ENCODE measurements around the gene LHFPL6. TPM values are rescaled to one million over a fixed set of nuclear protein-coding genes. Genes with fewer than 3 reads are reported as not detected.

Gene LHFPL6
- total RNA-seq, 1 donor from 2014 or later = 146 TPM

- intact Hi-C loops (cut with DNase I) = no loop called here
- DNase-seq (ENCODE audit: low spot score) = no peak
- peak; percentile 80 for ATAC-seq
Observed at GRCh38 chr13:39565036-39565949, 37.7 kb downstream of the LHFPL6 start.

- ATAC-seq = no peak
- no peak for DNase-seq (ENCODE audit: low spot score)
- intact Hi-C loops (cut with DNase I) = no loop called here
Observed at GRCh38 chr13:39563470-39563735, 39.6 kb downstream of the LHFPL6 start.

GRCh38 chr13:39561971-39562370, 41.0 kb downstream of the LHFPL6 start:
- intact Hi-C loops (cut with DNase I) = no loop called here
- DNase-seq (ENCODE audit: low spot score) (no peak), ATAC-seq (no peak)

- no peak for DNase-seq (ENCODE audit: low spot score)
- ATAC-seq = no peak
- intact Hi-C loops (cut with DNase I) = no loop called here
Observed at GRCh38 chr13:39559847-39560246, 43.1 kb downstream of the LHFPL6 start.

GRCh38 chr13:39557285-39557955, 45.6 kb downstream of the LHFPL6 start:
- DNase-seq (ENCODE audit: low spot score) = no peak
- ATAC-seq = no peak
- intact Hi-C loops (cut with DNase I) = no loop called here

GRCh38 chr13:39556866-39557265, 46.1 kb downstream of the LHFPL6 start:
- ATAC-seq = no peak
- intact Hi-C loops (cut with DNase I) = no loop called here

GRCh38 chr13:39554371-39554770, 48.6 kb downstream of the LHFPL6 start:
- intact Hi-C loops (cut with DNase I) = no loop called here
- no peak for ATAC-seq
- no peak for DNase-seq (ENCODE audit: low spot score)

More at GRCh38 chr13:39556866-39557265, 46.1 kb downstream of the LHFPL6 start:
- DNase-seq (ENCODE audit: low spot score) = no peak

GRCh38 chr13:39552246-39552645, 50.7 kb downstream of the LHFPL6 start:
- DNase-seq (ENCODE audit: low spot score) (no peak), ATAC-seq (no peak)

GRCh38 chr13:39550931-39551330, 52.1 kb downstream of the LHFPL6 start:
- intact Hi-C loops (cut with DNase I) = no loop called here
- ATAC-seq = no peak
- DNase-seq (ENCODE audit: low spot score) = no peak

More at GRCh38 chr13:39552246-39552645, 50.7 kb downstream of the LHFPL6 start:
- intact Hi-C loops (cut with DNase I) = no loop called here

- DNase-seq (ENCODE audit: low spot score) (no peak), ATAC-seq (no peak)
- intact Hi-C loops (cut with DNase I) = no loop called here
Observed at GRCh38 chr13:39547108-39547507, 55.9 kb downstream of the LHFPL6 start.

GRCh38 chr13:39542361-39542760, 60.6 kb downstream of the LHFPL6 start:
- no peak for DNase-seq (ENCODE audit: low spot score)
- intact Hi-C loops (cut with DNase I) = no loop called here
- ATAC-seq = no peak

GRCh38 chr13:39540929-39541605, 61.9 kb downstream of the LHFPL6 start:
- intact Hi-C loops (cut with DNase I) = no loop called here
- ATAC-seq (no peak), DNase-seq (ENCODE audit: low spot score) (no peak)

- DNase-seq (ENCODE audit: low spot score) (no peak), ATAC-seq (no peak)
- intact Hi-C loops (cut with DNase I) = no loop called here
Observed at GRCh38 chr13:39538816-39539790, 63.9 kb downstream of the LHFPL6 start.

GRCh38 chr13:39536906-39537305, 66.1 kb downstream of the LHFPL6 start:
- ATAC-seq (no peak), DNase-seq (ENCODE audit: low spot score) (no peak)
- intact Hi-C loops (cut with DNase I) = no loop called here

GRCh38 chr13:39536274-39536673, 66.7 kb downstream of the LHFPL6 start:
- no peak for DNase-seq (ENCODE audit: low spot score)
- intact Hi-C loops (cut with DNase I) = no loop called here
- peak; percentile 53 for ATAC-seq

- DNase-seq (ENCODE audit: low spot score) (no peak), ATAC-seq (no peak)
- intact Hi-C loops (cut with DNase I) = no loop called here
Observed at GRCh38 chr13:39533651-39534150, 69.3 kb downstream of the LHFPL6 start.

- DNase-seq (ENCODE audit: low spot score) = no peak
- intact Hi-C loops (cut with DNase I) = no loop called here
- ATAC-seq = no peak
Observed at GRCh38 chr13:39531646-39532045, 71.3 kb downstream of the LHFPL6 start.

GRCh38 chr13:39530916-39531315, 72.1 kb downstream of the LHFPL6 start:
- ATAC-seq (no peak), DNase-seq (ENCODE audit: low spot score) (no peak)
- intact Hi-C loops (cut with DNase I) = no loop called here

- ATAC-seq (no peak), DNase-seq (ENCODE audit: low spot score) (no peak)
- intact Hi-C loops (cut with DNase I) = no loop called here
Observed at GRCh38 chr13:39528661-39528980, 74.4 kb downstream of the LHFPL6 start.

Data from sciatic nerve (tissue), 2 donors.